GM21717 (cell line): Measurements from ENCODE around the gene UNC5C.

Experiments
- ATAC-seq: cut with Tn5 transposase; IDR thresholded peaks from one replicate; pipeline ENCODE4 v1.9.1; 2021; ENCODE audit warnings: mild to moderate bottlenecking, moderate library complexity; ENCODE audit not compliant: unreplicated experiment

The UNC5C gene

DNA sequence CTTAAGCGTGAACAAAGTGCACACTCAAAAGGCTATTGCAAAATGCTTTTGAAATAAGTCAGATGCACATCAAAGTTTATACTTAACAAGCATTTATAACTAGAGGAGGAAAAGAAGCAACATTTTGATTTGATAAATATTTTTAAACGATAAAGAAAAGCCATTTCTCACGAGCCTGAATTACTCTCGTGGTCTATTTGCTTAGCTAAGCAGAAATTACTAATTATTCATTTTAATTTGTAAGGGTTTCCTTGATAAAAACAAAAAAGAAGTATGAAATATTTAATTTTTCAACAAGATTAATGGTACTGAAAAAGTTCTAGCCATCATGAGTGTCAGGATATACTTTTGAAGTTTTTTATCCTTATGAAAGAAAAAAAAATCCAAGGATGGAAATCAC is 78.2 kb downstream of the UNC5C start:
- ATAC-seq = no peak

DNA sequence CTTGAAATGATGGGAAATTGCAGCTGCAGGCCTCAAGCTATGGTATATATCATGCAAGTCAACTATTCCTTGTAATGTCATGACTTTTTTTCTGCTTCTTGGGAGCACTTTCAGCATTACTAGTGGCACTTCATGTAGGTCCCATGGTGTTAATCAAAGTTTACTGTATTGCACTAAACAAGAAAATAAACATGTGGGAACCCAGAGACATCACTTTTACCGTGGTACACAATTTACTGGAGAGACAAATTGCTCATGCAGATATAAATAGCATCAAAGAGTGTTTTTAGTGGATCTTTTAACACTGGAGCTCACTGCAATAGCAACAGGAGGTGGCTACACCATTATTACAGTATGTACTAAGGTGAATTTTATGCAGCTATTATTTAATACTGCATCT is 79.2 kb downstream of the UNC5C start:
- no peak for ATAC-seq

DNA sequence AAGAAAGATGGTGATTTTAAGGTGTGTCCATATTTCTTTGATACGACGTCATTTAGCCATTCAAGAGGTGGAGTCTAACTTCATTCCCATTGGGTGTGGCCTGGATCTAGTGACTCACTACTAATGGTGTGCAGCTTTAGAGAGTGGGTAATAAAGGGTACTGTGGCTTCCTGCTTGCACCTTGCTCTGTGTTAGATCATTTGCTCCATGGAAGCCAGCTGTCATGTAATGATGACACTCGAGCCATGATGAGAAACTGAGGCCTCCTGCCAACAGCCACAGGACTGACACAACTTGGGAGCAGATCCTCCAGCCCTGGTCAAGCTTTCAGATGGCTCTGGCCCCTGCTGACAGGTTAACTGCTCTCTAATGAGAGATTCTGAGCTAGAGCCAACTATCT is 82.0 kb downstream of the UNC5C start:
- ATAC-seq = no peak

DNA sequence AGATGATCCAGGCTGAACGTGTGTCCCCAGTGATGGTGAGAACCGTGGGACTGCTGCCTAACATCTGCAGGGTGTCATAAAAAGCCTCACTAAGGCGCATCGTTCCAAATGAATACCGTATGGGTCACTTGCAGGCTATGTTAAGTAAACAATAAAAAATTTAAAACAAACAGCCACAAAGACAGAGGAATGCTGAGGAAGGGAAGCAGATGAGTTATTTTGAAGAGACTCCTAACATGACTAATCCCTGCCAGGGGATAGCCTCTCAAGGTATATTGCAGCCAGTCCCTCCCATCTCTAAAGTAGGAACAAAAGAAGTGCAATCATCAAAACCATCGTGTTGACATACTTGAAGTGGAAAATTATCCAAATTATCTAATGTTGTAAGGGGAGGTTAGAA is 83.8 kb downstream of the UNC5C start:
- ATAC-seq = no peak

DNA sequence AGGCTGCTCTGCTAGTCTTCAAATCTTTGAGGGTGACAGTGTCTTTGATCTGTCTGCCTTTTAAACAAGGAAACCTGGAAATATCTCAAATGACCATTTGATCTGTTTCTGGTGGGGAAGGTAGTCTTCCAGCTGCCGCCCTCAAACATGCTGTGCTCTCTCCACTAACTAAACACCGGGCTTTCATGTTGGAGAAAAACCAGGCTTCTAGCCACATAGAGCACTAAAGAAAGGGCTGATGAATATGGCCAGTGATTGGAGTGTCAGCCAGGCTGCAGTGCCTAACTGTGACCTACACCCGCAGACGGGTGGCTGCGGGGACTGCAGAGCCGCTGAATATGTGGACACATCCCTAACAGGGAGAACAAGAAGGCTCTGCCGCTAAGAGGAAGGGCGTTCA is 85.9 kb downstream of the UNC5C start:
- no peak for ATAC-seq

DNA sequence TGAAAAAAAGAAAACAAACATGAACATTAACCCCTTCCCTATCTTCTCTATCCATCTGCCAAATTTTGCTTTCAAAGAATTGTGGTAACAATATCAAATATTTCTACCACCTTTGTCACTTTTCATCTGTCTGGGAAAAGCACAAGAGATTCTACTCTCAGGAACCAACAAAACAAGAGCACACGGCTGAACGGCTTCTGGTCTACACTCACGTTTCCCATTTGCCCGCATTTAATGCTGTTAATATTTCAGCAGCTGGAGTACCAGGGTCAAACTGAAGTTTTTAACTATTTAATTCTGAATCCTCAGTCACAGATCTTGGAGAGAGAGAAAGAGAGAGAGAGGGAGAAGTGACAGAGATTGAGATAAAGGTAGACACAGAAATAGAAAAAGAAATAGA is 91.4 kb downstream of the UNC5C start:
- no peak for ATAC-seq

DNA sequence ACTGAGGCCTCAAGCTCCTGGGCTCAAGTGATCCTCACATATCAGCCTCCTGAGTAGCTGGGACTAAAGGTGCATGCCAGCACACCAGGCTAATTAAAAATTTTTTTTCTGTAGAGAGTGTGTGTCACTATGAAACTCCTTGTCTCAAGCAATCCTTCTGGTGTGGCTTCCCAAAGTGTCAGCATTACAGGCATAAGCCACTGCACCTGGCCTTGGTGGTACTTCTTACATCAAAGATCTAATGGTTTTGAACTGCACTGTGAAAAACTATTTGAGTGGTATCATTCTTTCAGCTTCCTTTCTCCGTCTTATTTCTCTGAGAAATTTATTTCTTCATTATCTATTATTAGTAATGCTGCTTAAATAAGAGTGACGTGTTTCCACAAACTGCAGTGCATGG is 98.5 kb downstream of the UNC5C start:
- no peak for ATAC-seq

DNA sequence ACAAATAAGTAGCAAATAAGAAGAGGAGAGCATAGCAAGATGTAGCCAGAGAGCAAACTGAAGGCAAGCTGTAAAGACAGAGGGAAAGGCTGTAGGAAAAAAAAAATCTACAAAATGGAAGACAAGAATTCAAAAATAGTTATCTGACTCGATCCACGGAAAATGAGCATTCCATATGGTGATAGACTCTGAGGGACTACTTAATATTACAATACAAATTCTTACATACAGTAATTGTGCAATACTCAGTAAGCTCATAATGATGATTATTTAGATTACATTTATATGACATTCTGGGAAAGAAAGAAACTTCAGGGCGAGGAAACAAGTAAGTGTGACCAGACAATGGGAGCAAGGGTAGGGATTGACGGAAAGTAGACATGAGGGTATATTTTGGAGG is 102.6 kb downstream of the UNC5C start:
- no peak for ATAC-seq

DNA sequence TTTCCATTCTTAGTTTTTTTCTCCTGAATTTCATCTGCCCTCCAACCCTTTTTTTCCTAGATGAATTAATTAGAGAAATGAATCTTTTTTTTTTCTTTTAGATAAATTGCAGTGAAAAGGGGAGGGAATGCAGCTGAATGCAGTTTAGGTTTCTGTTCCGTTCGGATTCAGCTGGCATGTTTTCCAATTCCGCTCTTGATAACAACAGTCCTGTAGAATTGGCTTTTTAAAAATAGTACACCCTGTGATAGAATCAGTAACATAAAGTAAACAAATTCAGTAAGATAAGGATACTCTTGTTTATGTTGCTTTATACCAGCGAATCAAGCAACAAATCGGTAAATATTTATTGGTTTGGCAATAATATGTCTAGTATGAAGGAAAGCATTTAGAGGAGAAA is 103.5 kb downstream of the UNC5C start:
- ATAC-seq = no peak

DNA sequence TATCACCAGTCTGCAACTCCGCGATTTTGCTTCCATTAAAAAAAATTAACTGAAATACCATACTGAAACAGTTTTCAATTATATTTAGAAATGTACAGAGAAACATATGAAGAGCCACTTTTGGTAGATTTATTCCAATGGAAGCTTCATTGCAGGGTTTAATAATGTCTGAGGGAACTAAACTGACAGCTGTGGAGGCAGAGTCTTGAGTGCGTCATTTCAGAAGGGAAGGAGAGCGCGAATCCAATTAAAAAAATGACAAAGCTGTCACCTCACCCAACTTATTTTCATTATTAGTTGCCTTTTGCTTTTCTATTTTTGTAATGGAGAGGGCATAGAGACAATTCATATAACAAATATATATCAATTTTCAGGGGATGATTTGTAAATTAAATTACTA is 104.0 kb downstream of the UNC5C start:
- ATAC-seq = no peak

DNA sequence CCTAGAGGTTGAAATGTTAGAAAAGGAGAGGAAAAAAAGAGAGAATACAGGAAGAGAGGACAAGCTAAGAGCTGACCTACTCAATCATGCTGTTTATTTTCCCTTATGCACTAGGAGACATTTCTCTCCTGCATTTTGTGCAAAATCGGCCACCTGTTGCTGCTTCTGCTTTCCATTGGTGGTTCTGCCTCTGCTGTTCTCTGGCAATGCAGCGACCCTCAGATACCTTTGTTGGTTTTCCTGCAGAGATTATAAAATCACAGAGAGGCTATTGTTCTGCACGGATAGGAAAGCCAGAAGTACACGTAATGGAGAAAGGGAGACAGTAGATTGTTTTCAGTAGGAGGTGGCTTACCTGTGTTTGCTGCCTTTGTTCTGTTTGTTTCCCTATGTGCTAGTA is 108.9 kb downstream of the UNC5C start:
- ATAC-seq = no peak

DNA sequence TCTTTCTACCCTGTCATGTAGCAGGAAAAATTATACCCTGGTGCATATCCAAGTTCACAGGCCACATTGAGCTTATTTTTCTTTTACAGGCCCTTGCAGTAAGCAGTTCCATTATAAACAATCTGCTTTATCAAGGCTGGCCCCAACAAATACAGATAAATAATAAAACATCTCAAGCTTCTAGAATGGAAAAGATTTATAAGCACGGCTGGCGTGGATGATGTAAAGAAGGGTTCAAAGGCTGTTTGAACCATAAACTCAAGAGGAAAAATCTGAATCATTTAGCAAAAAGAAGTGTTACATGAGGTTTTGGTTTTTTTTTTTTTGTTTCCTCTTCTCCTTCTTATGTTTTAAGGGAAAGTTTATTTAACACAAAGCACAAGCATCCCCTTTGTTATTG is 109.7 kb downstream of the UNC5C start:
- ATAC-seq = no peak

DNA sequence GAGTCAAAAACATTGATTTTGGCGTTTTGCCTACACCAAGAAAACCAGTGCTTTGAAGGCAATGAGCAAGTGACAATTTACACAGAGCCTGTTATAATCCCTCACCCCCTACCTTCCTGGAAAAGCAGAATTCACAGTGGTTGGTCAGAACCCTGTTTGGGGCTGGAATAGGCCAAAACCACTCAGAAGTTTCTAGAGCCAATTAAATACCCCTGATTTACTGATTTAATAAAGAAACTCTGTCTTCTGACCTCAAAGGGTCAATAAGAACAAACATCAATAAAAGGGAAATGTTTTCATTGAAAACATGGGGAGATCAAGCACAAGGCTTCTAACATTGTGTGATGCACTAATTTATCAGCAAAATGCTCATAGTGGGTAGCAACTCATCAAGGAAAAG is 116.3 kb downstream of the UNC5C start:
- ATAC-seq = no peak

DNA sequence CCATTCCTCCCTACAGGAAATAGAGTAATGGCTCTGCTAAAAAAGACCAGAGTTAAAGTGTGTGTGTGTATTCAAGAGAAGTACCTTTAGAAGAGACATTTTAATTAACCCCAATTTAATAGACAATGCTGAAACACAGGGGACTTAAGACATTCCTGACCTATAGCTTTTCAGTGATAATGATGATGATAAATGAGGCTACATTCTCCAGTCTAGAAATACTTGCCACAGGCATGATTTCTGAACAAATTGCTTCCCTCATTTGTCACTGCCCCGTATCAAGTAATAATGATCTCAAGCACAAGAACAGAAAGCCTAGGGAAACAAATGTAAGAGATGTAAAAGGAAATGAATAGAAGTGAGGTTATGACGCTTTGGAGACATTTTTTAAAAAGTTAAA is 117.1 kb downstream of the UNC5C start:
- no peak for ATAC-seq

DNA sequence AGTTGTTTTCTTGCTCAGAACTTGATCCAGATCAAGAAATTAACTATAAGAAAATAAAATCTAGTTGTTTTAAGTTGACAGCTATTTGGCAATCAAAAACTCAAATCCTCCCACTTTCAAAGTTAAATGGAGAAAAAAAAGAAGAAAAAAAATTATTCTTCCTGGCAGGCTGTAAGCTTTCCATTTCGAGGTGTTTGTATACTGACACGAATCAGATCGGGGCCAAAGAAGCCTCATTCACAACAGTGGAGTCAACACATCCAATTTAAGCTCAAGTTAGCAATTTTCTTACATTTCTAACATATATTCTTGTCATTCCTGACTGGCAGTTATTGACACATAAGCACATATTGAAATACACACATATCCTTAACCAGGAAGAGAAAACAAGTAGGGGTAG is 119.4 kb downstream of the UNC5C start:
- no peak for ATAC-seq

DNA sequence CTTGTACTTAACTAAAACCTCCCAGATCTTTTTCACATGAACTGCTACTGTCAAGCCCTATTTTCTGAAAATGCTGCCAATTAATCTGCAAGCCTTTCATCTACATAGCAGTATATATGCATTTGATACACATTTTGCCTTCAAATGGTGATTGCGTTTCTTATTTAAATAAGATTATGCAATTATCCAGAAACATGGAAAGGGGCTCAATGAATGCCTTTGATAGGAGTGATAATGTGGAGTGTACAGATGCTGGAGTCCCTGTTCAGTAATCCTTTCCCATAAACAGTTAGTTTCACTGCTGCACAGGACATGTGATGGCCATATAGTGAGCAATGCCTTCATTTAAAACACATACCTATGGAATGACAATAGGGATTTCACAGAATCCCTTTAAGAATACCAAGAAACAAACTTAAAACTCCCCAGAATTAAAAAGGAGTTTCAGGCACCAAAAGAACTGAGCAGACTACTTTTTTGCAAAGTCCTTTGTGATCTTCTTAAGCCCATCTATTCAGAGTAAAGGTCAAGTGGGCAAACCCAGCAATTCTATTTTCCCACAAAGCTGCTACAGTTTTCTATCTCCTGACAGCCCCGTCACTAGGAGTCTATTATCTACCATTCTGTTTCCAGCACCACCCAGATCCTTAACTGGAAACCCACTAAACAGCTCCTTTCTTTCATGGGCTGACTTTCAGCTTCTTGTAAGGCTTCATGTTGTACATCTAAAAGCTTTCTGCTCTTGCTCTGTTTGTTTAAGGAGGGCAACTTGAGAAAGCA is 120.3 kb downstream of the UNC5C start:
- no peak for ATAC-seq

DNA sequence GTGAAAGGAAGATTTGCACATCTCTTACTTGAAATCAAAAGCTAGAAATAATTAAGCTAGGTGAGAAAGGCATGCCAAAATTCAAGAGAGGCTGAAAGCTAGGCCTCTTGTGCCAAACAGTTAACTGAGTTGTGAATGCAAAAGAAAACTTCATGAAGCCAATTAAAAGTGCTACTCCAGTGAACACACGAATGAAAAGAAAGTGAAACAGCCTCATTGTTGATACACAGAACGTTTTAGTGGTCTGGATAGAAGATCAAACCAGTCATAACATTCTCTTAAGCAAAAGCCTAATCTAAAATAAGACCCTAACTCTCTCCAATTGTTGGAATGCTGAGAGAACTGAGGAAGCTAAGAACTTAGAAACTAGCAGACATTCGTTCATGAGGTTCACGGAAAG is 122.3 kb downstream of the UNC5C start:
- no peak for ATAC-seq

DNA sequence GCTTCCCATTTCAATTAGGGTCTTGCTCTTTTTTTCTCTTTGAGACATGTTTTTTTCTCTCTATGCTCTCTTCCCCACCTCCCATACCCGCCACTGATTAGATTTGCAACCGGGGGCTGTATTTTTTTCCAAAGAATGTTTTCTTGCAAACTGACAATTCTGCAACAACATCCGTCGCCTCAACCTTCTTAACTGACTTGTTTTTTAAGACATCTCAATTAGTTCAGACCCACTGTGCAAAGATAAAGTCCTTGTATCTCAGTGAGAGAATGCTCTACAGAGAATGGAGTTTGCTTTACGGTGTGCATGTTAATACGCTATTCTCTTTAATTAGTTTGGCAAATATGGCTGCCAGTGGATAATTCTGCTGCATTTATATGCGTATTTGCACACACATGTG is 126.3 kb downstream of the UNC5C start:
- no peak for ATAC-seq

DNA sequence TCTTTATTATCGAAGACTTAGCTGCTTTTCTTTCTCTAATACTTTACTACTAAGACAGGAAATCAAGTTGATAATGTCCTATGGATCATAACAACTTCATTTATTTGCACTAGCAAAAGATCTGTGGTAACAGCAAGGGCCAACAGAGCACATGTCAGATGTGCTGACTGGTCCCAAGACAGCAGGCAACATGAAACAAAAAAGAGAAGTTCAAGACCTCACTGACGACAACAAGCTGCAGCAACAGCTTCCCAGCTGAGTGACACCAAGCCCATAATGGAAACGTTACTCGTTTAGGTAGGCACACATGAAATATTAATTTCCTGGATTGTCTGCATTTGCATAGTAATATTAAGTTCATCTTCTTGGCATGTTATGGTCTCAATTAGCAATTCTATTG is 126.9 kb downstream of the UNC5C start:
- no peak for ATAC-seq

DNA sequence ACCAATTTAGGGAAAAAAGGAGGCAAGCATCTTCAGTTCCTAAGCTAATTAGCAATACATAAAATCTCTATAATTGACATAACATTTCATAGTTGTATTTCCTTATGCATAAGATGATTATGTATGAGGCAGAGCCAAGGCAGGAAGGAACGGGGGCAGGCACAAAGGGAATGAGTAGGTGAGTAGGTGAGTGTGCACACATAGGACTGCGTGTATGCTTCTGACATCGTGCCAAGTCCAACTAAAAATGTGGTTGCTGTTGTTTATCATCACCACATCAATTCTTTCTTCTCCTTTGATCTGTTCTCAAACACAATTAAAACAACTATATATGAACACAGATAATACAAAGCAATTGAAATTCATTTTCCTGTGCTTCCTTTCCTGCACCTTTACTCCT is 131.2 kb downstream of the UNC5C start:
- no peak for ATAC-seq

DNA sequence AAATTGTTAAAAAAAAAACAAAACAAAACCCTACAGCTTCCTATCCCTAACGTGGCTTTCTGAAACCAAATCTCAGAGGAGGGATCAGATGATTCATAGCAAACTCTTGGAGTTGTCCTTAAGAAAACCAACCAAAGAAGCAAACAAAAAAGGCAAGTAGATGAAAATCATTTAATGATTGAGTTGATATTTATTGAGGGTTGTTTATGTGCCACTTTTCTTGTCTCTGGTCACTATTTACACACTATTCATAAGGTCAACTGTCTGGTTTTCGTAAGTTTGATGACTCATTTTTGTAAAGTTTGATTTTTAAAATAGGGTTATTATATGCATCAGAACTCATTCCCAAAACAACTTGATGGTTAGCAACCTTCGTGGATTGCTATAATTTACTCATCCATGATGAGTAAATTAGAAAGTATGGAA is 133.4 kb downstream of the UNC5C start:
- no peak for ATAC-seq

DNA sequence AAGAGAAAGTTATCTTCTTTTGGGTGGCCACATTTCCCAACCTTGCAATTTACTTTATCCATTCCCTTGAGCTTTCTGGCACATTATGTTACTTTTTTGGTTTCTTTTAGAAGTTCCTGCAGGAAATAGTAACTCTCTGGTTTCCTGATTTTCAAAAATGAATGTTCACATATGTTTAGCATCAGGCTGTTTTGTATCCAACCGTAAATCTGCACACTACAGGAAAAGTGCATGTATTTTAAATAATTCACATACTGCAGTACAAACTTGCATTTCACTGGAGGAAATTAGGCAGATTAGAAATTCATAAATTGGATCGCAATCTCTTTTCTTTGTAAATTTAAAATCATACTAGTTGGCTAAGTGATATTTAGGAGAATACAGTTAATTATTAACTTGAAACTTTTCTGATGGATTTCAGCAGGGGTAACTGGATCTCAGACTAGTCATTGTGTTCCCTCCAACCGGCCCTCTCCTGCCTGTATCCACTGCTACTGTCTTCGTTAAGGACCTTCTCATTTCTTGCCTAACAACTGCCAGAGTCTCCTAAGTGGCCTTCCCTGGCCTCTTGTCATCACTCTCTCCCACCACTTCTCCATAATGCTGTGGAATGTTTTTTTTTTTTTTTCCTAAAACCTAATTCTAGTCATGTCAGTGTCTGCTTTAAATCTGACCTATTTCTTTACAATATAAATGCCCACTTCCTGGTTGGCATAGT is 137.2 kb downstream of the UNC5C start:
- no peak for ATAC-seq
